ENCODE data around the gene C11orf97. TPM values are rescaled to one million over a fixed set of nuclear protein-coding genes. Genes with fewer than 3 reads are reported as not detected.

Gene C11orf97
- total RNA-seq, 1 donor from 2014 or later: not detected

DNA sequence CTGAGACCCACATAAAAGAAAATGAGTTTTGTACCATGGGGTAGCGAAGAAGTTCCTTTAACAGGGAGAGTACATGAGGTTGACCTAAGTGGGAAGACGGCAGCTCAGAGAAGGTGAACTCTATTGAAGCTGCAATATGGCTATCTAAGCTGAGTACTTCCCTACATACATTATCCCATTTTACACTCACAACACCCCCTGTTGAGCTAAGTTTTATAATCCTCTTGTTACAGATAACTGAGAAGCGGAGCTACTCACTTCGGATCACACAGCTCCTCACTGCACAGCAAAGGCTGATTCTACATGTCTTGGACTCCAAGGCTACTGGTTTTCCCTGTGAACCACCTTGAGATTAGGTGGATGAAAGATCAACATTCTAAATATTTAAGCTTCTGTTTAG is 46.7 kb downstream of the C11orf97 start:
- H4K20me1 ChIP-seq (ENCODE audit: low read depth): no peaks in the 10 kb centered on the region
- H3K9me3 Mint-ChIP-seq: no peaks in the 10 kb centered on the region
- no peaks in the 10 kb centered on the region for H3K9me3 ChIP-seq (ENCODE audit: low read depth)
- no peak overlapping the region for H3K27ac ChIP-seq
- no peaks in the 10 kb centered on the region for H3K27me3 ChIP-seq
- no peak overlapping the region for H3K4me3 Mint-ChIP-seq
- no peaks in the 10 kb centered on the region for H3K36me3 Mint-ChIP-seq
- no peak overlapping the region for H3K27ac Mint-ChIP-seq
- peaks cover 2% of the 10 kb centered on the region for H3K27me3 Mint-ChIP-seq (ENCODE audit: insufficient read depth, low read depth)
- no peaks in the 10 kb centered on the region for H3K79me2 ChIP-seq (ENCODE audit: low read depth)
- H3F3A ChIP-seq (ENCODE audit: low read depth): no peaks in the 10 kb centered on the region
- H2AFZ ChIP-seq (replicated peaks): no peak overlapping the region
- TF ChIP-seq EZH2phosphoT487 (IDR thresholded peaks at IDR 0.05): no peak
- no peak for TF ChIP-seq EZH2 (IDR thresholded peaks at IDR 0.05)
- TF ChIP-seq, protein P1, sequence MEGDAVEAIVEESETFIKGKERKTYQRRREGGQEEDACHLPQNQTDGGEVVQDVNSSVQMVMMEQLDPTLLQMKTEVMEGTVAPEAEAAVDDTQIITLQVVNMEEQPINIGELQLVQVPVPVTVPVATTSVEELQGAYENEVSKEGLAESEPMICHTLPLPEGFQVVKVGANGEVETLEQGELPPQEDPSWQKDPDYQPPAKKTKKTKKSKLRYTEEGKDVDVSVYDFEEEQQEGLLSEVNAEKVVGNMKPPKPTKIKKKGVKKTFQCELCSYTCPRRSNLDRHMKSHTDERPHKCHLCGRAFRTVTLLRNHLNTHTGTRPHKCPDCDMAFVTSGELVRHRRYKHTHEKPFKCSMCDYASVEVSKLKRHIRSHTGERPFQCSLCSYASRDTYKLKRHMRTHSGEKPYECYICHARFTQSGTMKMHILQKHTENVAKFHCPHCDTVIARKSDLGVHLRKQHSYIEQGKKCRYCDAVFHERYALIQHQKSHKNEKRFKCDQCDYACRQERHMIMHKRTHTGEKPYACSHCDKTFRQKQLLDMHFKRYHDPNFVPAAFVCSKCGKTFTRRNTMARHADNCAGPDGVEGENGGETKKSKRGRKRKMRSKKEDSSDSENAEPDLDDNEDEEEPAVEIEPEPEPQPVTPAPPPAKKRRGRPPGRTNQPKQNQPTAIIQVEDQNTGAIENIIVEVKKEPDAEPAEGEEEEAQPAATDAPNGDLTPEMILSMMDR (IDR thresholded peaks at IDR 0.05): no peak
- no peak for DNase-seq (ENCODE audit: low spot score)
- peaks cover 6% of the 10 kb centered on the region for H3K4me1 Mint-ChIP-seq
- H3K4me1 ChIP-seq: no peaks in the 10 kb centered on the region
- H3K36me3 ChIP-seq: no peaks in the 10 kb centered on the region
- no peak overlapping the region for H3K4me2 ChIP-seq
- no peak overlapping the region for H3K4me3 ChIP-seq
- no peak overlapping the region for H3K9ac ChIP-seq

DNA sequence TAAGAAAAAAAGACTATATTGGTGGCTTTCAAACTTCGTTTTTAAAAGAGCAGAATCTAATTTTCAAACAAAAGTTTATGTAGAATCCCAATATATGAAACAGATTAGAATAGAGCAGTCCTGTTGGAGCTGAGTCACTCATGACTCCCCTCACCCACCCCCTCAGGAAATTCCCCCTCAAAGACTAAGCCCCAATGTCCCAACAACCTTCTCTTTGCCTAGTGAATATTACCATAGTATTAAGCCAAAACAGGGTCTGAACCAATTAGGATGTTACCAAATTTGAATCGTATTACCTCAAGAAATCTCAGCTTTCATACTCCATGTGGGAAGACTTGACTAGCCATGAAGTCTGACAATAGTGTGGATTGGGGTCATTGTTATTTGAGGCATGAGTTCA is 47.1 kb downstream of the C11orf97 start:
- Mint-ChIP-seq H3K36me3 (no peaks in the 10 kb centered on the region), H3K4me1 (peaks cover 6% of the 10 kb centered on the region), H3K27me3 (ENCODE audit: insufficient read depth, low read depth) (peaks cover 2% of the 10 kb centered on the region), H3K27ac (no peak overlapping the region), H3K9me3 (no peaks in the 10 kb centered on the region), H3K4me3 (no peak overlapping the region)
- no peaks in the 10 kb centered on the region for H4K20me1 ChIP-seq (ENCODE audit: low read depth)
- no peak for DNase-seq (ENCODE audit: low spot score)
- no peak overlapping the region for H3K27ac ChIP-seq
- no peaks in the 10 kb centered on the region for H3K4me1 ChIP-seq
- no peak overlapping the region for H2AFZ ChIP-seq (replicated peaks)
- H3K9me3 ChIP-seq (ENCODE audit: low read depth): no peaks in the 10 kb centered on the region
- H3K4me3 ChIP-seq: no peak overlapping the region
- no peaks in the 10 kb centered on the region for H3K79me2 ChIP-seq (ENCODE audit: low read depth)
- no peak overlapping the region for H3K9ac ChIP-seq
- H3F3A ChIP-seq (ENCODE audit: low read depth): no peaks in the 10 kb centered on the region
- H3K27me3 ChIP-seq: no peaks in the 10 kb centered on the region
- H3K36me3 ChIP-seq: no peaks in the 10 kb centered on the region
- TF ChIP-seq EZH2phosphoT487 (IDR thresholded peaks at IDR 0.05): no peak
- TF ChIP-seq EZH2 (IDR thresholded peaks at IDR 0.05): no peak
- TF ChIP-seq, protein P1 (IDR thresholded peaks at IDR 0.05): no peak
- H3K4me2 ChIP-seq: no peak overlapping the region

GRCh38 chr11:94560834-94561233 is 48.6 kb downstream of the C11orf97 start:
- Mint-ChIP-seq H3K9me3 (no peaks in the 10 kb centered on the region), H3K36me3 (no peaks in the 10 kb centered on the region), H3K4me3 (no peak overlapping the region), H3K27ac (no peak overlapping the region), H3K4me1 (peaks cover 6% of the 10 kb centered on the region), H3K27me3 (ENCODE audit: insufficient read depth, low read depth) (no peaks in the 10 kb centered on the region)
- Histone ChIP-seq H3K9ac (no peak overlapping the region), H3K4me2 (no peak overlapping the region), H3K79me2 (ENCODE audit: low read depth) (no peaks in the 10 kb centered on the region), H3K27ac (no peak overlapping the region), H3K4me1 (no peaks in the 10 kb centered on the region), H4K20me1 (ENCODE audit: low read depth) (no peaks in the 10 kb centered on the region), H3K36me3 (no peaks in the 10 kb centered on the region), H3K9me3 (ENCODE audit: low read depth) (no peaks in the 10 kb centered on the region), H3K4me3 (no peak overlapping the region), H3F3A (ENCODE audit: low read depth) (no peaks in the 10 kb centered on the region), H2AFZ (replicated peaks) (no peak overlapping the region), H3K27me3 (no peaks in the 10 kb centered on the region)
- DNase-seq (ENCODE audit: low spot score): no peak
- TF ChIP-seq EZH2 (IDR thresholded peaks at IDR 0.05) (no peak), EZH2phosphoT487 (IDR thresholded peaks at IDR 0.05) (no peak)
- TF ChIP-seq, protein P1 (IDR thresholded peaks at IDR 0.05): no peak

Data from neural progenitor cell (in vitro differentiated cells).